Measurements from ENCODE around the gene ALOXE3. TPM values are rescaled to one million over a fixed set of nuclear protein-coding genes. Genes with fewer than 3 reads are reported as not detected.
"Not testable (repeated sequence)": the region's sequence is repeated elsewhere in the genome, so short reads cannot be mapped to it uniquely, and the experiment has no call there.

Gene ALOXE3
- polyA plus RNA-seq, 1 experiment, result 0.04 TPM

GRCh38 chr17:8079291-8080207 lies 38.8 kb downstream of the ALOXE3 start:
- POLR2A ChIA-PET, result interaction anchor here (0.6 kb wide), 1 partner anchor 20 kb away, joined by 5 read pairs; no protein-coding TSS in a partner anchor
- TF ChIP-seq CTCF (IDR thresholded peaks at IDR 0.05; ENCODE audit: low read depth, low read length), result peak; percentile 82
- DNase-seq (ENCODE audit: low read depth, low spot score), result no peak
- Histone ChIP-seq H3K27ac (ENCODE audit: low read depth, low read length) (no peak overlapping the region), H3K9me3 (ENCODE audit: control insufficient read depth, insufficient read depth, low read length) (no peaks in the 10 kb centered on the region; the same call in 1 of the 2 replicates), H3K4me3 (ENCODE audit: low read depth, low read length) (peak overlapping the region; percentile 53), H3K27me3 (ENCODE audit: control insufficient read depth, insufficient read depth, low read length) (peaks cover 68% of the 10 kb centered on the region)
- CTCF ChIA-PET, result interaction anchor here (0.7 to 2.1 kb wide), 9 partner anchors 9 to 145 kb away, joined by 3 to 10 read pairs (median 4); partner anchors contain the start of gene ALOXE3

- CTCF ChIA-PET, result interaction anchor here (0.7 to 2.1 kb wide), 3 partner anchors 16 to 41 kb away, joined by 5 to 12 read pairs (median 5); partner anchors contain the start of gene ALOXE3
- H3K4me3 ChIP-seq (ENCODE audit: low read depth, low read length); DNase-seq (ENCODE audit: low read depth, low spot score); H3K27ac ChIP-seq (ENCODE audit: low read depth, low read length); H3K9me3 ChIP-seq (ENCODE audit: control insufficient read depth, insufficient read depth, low read length); POLR2A ChIA-PET: not testable (repeated sequence)
- H3K27me3 ChIP-seq (ENCODE audit: control insufficient read depth, insufficient read depth, low read length), result peaks cover 74% of the 10 kb centered on the region
These were observed 40.4 kb downstream of the ALOXE3 start for GRCh38 chr17:8077939-8078338.

- Histone ChIP-seq H3K9me3 (ENCODE audit: control insufficient read depth, insufficient read depth, low read length) (peaks cover 4% of the 10 kb centered on the region; the same call in 1 of the 2 replicates), H3K4me3 (ENCODE audit: low read depth, low read length) (no peak overlapping the region), H3K27ac (ENCODE audit: low read depth, low read length) (no peak overlapping the region), H3K27me3 (ENCODE audit: control insufficient read depth, insufficient read depth, low read length) (peaks cover 78% of the 10 kb centered on the region)
- TF ChIP-seq CTCF (IDR thresholded peaks at IDR 0.05; ENCODE audit: low read depth, low read length), result no peak
- no peak for DNase-seq (ENCODE audit: low read depth, low spot score)
- CTCF ChIA-PET, result interaction anchor here (1.0 to 9.2 kb wide), 4 partner anchors 16 to 224 kb away, joined by 4 to 124 read pairs (median 18); no protein-coding TSS in a partner anchor
- POLR2A ChIA-PET, result no interaction called here
These were observed 41.6 kb downstream of the ALOXE3 start for GRCh38 chr17:8076502-8077266.

- H3K27me3 ChIP-seq (ENCODE audit: control insufficient read depth, insufficient read depth, low read length), result peaks cover 78% of the 10 kb centered on the region
- no peak overlapping the region for H3K27ac ChIP-seq (ENCODE audit: low read depth, low read length)
- H3K4me3 ChIP-seq (ENCODE audit: low read depth, low read length), result no peak overlapping the region
- ChIA-PET POLR2A (no interaction called here), CTCF (interaction anchor here (1.0 to 9.2 kb wide), 6 partner anchors 16 to 225 kb away, joined by 4 to 124 read pairs (median 18); partner anchors contain the start of gene ALOXE3)
- no peak for DNase-seq (ENCODE audit: low read depth, low spot score)
- TF ChIP-seq CTCF (IDR thresholded peaks at IDR 0.05; ENCODE audit: low read depth, low read length), result no peak
- H3K9me3 ChIP-seq (ENCODE audit: control insufficient read depth, insufficient read depth, low read length), result peaks cover 4% of the 10 kb centered on the region; the same call in 1 of the 2 replicates
These were observed 42.6 kb downstream of the ALOXE3 start for GRCh38 chr17:8075574-8076342.

- no peak overlapping the region for H3K4me3 ChIP-seq (ENCODE audit: low read depth, low read length)
- no peak overlapping the region for H3K27ac ChIP-seq (ENCODE audit: low read depth, low read length)
- no peak for DNase-seq (ENCODE audit: low read depth, low spot score)
- H3K9me3 ChIP-seq (ENCODE audit: control insufficient read depth, insufficient read depth, low read length), result peaks cover 4% of the 10 kb centered on the region; the same call in 1 of the 2 replicates
- CTCF ChIA-PET, result interaction anchor here (0.6 to 9.2 kb wide), 9 partner anchors 9 to 225 kb away, joined by 3 to 124 read pairs (median 10); partner anchors contain the start of gene ALOXE3
- TF ChIP-seq CTCF (IDR thresholded peaks at IDR 0.05; ENCODE audit: low read depth, low read length), result no peak
- H3K27me3 ChIP-seq (ENCODE audit: control insufficient read depth, insufficient read depth, low read length), result peaks cover 77% of the 10 kb centered on the region
- POLR2A ChIA-PET, result no interaction called here
These were observed 43.2 kb downstream of the ALOXE3 start for GRCh38 chr17:8075081-8075480.

All from AG04450 (cell line).